Epithelial cell of proximal tubule (primary cell): ENCODE results near the gene BTNL3. TPM values are rescaled to one million over a fixed set of nuclear protein-coding genes. Genes with fewer than 3 reads are reported as not detected.

Source experiments
- DNase-seq: peaks from one replicate; pipeline ENCODE4 v3.0.0-alpha.2; 2011; ENCODE audit warnings: low read depth
- H3K4me3 ChIP-seq: 2 replicates; pipeline ENCODE4 v1.5.1; 2011; ENCODE audit warnings: low read depth, mild to moderate bottlenecking, low read length
- total RNA-seq: library from RNA; depleted of rRNA; stranded (reverse); fragments of >200 nt; gene quantifications from 2 replicates; pipeline ENCODE4 v1.2.3, GENCODE V29; 2015
- TF ChIP-seq, protein P1 (sequence below): conservative IDR thresholded peaks from 2 replicates; pipeline ENCODE4 v1.5.1; 2012; ENCODE audit warnings: low read depth, mild to moderate bottlenecking, low read length

BTNL3 gene
- total RNA-seq, 1 donor from 2014 or later = not detected

DNA sequence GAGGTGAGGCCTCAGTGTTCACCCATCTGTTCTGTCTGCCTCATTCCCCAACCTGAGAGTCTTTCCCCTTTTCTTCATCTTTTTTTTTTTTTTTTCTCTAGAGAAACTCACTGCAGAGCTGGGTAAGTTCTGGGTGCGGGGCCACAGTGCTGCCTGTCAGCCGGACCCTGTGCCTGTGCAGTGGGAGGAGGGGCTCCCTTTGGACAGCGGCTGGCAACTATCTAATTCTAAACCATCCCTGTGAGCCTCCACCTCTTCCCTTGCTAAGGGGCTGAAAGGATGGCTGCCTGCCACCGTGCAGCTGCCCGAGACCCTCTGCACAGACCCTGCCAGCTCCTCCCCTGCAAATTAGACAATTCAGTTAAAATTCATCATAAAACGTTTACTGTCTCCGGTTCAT lies 65.5 kb downstream of the BTNL3 start:
- no peak for DNase-seq
- H3K4me3 ChIP-seq = no peak overlapping the region
- TF ChIP-seq, protein P1, sequence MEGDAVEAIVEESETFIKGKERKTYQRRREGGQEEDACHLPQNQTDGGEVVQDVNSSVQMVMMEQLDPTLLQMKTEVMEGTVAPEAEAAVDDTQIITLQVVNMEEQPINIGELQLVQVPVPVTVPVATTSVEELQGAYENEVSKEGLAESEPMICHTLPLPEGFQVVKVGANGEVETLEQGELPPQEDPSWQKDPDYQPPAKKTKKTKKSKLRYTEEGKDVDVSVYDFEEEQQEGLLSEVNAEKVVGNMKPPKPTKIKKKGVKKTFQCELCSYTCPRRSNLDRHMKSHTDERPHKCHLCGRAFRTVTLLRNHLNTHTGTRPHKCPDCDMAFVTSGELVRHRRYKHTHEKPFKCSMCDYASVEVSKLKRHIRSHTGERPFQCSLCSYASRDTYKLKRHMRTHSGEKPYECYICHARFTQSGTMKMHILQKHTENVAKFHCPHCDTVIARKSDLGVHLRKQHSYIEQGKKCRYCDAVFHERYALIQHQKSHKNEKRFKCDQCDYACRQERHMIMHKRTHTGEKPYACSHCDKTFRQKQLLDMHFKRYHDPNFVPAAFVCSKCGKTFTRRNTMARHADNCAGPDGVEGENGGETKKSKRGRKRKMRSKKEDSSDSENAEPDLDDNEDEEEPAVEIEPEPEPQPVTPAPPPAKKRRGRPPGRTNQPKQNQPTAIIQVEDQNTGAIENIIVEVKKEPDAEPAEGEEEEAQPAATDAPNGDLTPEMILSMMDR = no peak

- no peak overlapping the region for H3K4me3 ChIP-seq
- TF ChIP-seq, protein P1 = no peak
Measured at GRCh38 chr5:181054871-181055459, 66.3 kb downstream of the BTNL3 start.

More at GRCh38 chr5:181054871-181055459, 66.3 kb downstream of the BTNL3 start:
- no peak for DNase-seq

Other genes starting within 250 kb of the BTNL3 start
- not detected in 2 replicates for gene OR2Y1, start 248.8 kb upstream of the BTNL3 start, total RNA-seq
- gene MGAT1, start 186.0 kb upstream of the BTNL3 start, total RNA-seq = 71.7 and 79.6 TPM in 2 replicates
- gene ZFP62, start 127.6 kb upstream of the BTNL3 start, total RNA-seq = 10.4 and 12.4 TPM in 2 replicates
- gene BTNL8, start 89.7 kb upstream of the BTNL3 start, total RNA-seq = not detected in 2 replicates
- 0.22 TPM in 1 of 2 replicates, not detected in the other for gene BTNL9, start 51.4 kb downstream of the BTNL3 start, total RNA-seq
- gene OR2V1, start 142.3 kb downstream of the BTNL3 start, total RNA-seq = not detected in 2 replicates
- gene OR2V2, start 158.7 kb downstream of the BTNL3 start, total RNA-seq = not detected in 2 replicates
- 2.7 and 14.6 TPM in 2 replicates for gene TRIM7, start 216.3 kb downstream of the BTNL3 start, total RNA-seq
- 10.6 and 12.4 TPM in 2 replicates for gene TRIM41, start 234.4 kb downstream of the BTNL3 start, total RNA-seq